ENCODE results near the gene ARMC12.

The ARMC12 gene

DNA sequence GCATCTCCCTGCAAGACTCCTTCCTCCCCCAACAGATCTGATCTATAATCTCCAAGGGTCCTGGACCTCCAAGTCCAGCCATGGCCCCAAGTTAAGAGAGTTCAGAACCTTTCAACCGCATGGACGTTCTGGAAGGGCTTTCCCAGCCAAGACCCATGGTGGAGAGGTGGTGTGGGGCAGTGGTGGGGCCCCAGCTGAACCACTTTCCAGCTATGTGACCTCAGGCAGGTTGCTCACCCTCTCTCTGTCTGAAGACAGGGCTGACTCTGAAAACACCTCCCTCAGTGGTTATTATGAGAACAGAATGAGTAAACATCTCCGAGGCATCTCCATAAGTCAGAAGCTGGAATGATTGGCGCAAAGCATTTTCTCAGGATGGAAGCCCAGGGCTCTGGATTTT is 59.4 kb downstream of the ARMC12 start:
- TF ChIP-seq, protein P1, sequence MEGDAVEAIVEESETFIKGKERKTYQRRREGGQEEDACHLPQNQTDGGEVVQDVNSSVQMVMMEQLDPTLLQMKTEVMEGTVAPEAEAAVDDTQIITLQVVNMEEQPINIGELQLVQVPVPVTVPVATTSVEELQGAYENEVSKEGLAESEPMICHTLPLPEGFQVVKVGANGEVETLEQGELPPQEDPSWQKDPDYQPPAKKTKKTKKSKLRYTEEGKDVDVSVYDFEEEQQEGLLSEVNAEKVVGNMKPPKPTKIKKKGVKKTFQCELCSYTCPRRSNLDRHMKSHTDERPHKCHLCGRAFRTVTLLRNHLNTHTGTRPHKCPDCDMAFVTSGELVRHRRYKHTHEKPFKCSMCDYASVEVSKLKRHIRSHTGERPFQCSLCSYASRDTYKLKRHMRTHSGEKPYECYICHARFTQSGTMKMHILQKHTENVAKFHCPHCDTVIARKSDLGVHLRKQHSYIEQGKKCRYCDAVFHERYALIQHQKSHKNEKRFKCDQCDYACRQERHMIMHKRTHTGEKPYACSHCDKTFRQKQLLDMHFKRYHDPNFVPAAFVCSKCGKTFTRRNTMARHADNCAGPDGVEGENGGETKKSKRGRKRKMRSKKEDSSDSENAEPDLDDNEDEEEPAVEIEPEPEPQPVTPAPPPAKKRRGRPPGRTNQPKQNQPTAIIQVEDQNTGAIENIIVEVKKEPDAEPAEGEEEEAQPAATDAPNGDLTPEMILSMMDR (IDR thresholded peaks at IDR 0.05; ENCODE audit: insufficient read depth, missing control alignments): no peak
- DNase-seq (ENCODE audit: insufficient read length, low spot score): no peak
- FAIRE-seq: no peak

DNA sequence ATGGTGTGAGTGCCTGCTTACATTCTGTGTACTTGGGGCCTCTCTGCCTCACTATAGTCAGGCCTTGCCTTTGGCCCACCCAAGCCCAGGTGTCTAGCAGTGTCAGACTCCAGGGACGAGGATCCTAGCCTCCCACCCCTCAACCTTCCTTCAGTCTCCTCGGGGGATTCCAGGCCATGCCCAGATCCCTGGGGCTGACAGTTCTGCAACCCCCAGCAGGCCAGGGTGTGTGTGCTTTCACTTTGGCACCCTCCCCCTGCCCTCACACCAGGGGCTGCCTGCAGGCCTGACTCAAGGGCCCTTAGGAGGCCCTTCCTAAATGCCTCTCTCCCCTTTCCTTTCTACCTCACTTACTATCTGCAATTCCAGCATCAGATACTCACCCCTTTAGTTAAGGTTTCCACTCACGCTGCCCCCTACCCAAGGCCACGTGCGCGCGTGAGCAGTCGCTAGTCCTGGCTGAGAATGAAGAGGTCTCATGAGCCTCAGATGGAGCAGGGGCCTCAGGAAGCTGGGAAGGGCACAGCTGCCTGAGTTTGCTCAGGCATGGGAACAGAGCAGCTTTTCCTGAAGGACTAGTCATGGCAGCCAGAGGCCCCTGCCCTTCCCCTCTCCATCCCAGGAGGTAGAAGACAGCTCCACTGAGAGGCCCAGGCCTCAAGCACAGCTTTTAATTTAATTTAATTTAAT is 61.1 kb downstream of the ARMC12 start:
- FAIRE-seq: no peak
- no peak for DNase-seq (ENCODE audit: insufficient read length, low spot score)
- TF ChIP-seq, protein P1 (IDR thresholded peaks at IDR 0.05; ENCODE audit: insufficient read depth, missing control alignments): no peak

Data from D721Med (cell line).